GM10266 (cell line): ENCODE data around the gene TPRA1.

Experiments used
- DNase-seq: peaks from one replicate; pipeline ENCODE4 v3.0.0; 2012; ENCODE audit errors: extremely low spot score
- TF ChIP-seq, protein P1 (sequence below): IDR thresholded peaks from 2 replicates; pipeline ENCODE4 v1.5.1; 2012; ENCODE audit warnings: mild to moderate bottlenecking, low read depth; ENCODE audit not compliant: control insufficient read depth, insufficient read depth; ENCODE audit errors: missing control alignments

The TPRA1 gene

GRCh38 chr3:127624063-127624462 is 33.5 kb upstream of the TPRA1 start:
- TF ChIP-seq, protein P1, sequence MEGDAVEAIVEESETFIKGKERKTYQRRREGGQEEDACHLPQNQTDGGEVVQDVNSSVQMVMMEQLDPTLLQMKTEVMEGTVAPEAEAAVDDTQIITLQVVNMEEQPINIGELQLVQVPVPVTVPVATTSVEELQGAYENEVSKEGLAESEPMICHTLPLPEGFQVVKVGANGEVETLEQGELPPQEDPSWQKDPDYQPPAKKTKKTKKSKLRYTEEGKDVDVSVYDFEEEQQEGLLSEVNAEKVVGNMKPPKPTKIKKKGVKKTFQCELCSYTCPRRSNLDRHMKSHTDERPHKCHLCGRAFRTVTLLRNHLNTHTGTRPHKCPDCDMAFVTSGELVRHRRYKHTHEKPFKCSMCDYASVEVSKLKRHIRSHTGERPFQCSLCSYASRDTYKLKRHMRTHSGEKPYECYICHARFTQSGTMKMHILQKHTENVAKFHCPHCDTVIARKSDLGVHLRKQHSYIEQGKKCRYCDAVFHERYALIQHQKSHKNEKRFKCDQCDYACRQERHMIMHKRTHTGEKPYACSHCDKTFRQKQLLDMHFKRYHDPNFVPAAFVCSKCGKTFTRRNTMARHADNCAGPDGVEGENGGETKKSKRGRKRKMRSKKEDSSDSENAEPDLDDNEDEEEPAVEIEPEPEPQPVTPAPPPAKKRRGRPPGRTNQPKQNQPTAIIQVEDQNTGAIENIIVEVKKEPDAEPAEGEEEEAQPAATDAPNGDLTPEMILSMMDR: no peak
- DNase-seq: no peak

DNA sequence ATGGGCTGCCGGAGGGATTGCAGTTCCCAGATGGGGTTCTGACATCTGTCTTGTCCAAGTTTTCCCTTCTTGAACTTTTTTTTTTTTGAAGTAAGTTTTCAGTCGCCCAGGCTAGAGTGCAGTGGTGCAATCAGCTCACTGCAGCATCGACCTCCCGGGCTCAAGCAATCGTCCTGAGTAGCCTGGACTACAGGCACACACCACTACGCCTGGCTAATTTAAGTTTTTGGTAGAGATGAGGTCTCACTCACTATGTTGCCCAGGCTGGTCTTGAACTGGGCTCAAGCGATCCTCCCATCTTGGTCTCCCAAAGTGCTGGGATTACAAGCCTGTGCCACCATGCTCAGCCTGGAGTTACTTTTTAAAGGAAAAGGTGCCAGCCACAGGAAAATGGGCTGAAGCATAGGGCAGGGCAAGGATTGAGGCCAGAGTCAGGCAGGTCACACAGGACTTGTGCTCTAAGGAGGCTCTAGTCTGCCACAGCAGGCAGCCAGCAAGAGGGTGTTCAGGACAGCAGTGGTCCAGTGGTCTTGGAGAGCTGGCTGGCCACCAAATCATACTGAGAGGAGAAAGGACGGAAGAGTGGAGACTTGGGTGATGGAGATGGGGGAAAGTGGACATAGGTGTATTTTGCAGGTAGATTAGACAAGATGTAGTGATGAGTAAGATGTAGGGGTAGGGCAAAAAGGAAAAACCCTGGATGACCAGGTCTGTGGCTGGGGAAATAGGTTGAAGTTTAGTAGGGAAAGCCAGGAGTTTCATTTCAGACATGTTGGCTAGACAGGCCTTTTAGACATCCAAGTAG is 32.4 kb upstream of the TPRA1 start:
- no peak for DNase-seq
- TF ChIP-seq, protein P1: no peak

GRCh38 chr3:127622031-127622430 is 31.5 kb upstream of the TPRA1 start:
- TF ChIP-seq, protein P1: no peak
- no peak for DNase-seq

DNA sequence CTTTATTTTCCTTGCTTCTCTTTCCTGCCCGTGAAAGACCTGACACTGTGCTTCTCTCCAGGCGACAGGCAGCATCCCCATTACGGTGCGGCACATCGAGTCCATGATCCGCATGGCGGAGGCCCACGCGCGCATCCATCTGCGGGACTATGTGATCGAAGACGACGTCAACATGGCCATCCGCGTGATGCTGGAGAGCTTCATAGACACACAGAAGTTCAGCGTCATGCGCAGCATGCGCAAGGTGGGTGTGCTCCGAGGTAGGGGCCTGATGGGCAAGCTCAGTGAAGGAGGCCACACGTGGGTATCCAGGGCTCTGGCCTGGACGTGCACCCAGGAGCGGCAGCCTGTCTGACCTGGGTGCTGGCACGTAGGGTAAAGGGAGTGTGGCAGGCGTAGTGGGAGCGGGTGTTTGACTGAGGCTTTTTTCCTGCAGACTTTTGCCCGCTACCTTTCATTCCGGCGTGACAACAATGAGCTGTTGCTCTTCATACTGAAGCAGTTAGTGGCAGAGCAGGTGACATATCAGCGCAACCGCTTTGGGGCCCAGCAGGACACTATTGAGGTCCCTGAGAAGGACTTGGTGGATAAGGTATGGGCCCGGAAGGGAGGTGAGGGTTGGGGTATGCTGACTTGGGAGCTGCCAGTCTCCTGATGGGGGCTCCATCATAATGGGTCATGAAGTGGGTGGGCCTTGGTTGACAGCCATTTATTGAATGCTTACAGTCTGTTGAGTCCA is 30.3 kb upstream of the TPRA1 start:
- no peak for DNase-seq
- TF ChIP-seq, protein P1: no peak

GRCh38 chr3:127618891-127619290 is 28.4 kb upstream of the TPRA1 start:
- TF ChIP-seq, protein P1: no peak
- no peak for DNase-seq

DNA sequence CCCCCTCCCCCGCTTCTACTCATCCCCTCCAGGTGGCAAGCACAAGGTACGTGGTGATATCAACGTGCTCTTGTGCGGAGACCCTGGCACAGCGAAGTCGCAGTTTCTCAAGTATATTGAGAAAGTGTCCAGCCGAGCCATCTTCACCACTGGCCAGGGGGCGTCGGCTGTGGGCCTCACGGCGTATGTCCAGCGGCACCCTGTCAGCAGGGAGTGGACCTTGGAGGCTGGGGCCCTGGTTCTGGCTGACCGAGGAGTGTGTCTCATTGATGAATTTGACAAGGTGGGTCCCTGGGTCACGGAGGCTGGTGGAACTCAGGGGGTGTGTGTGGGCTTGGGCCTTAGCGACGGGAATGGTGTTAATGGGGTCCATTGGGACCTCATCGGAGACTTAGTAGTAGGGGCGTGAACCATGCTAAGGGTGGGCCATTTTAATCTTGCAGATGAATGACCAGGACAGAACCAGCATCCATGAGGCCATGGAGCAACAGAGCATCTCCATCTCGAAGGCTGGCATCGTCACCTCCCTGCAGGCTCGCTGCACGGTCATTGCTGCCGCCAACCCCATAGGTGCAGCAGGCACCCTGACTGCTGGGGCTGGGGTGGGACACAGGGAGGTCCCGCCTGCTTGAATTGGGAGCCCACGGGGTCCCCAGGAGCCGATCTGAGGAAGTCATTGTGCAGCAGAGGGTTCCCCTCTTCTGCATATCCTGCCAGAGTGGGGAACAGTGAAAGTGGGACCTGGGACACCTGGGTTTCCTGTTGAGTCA is 26.5 kb upstream of the TPRA1 start:
- TF ChIP-seq, protein P1: no peak
- no peak for DNase-seq
